Activated CD8-positive, alpha-beta T cell treated with anti-CD3 and anti-CD28 coated beads for 36 hours (primary cell): Measurements from ENCODE around the gene FAM110A. TPM values are rescaled to one million over a fixed set of nuclear protein-coding genes. Genes with fewer than 3 reads are reported as not detected.

Source experiments
- ATAC-seq: fragments of 200-7000 bp; cut with Tn5 transposase; one replicate; pipeline ENCODE4 v1.10.0; 2021; ENCODE audit warnings: mild to moderate bottlenecking, moderate library complexity
- CTCF ChIA-PET: fragments of 350-600 bp; sonication (Branson Sonifier 250); formaldehyde crosslinking; loops from one replicate; lab custom pipeline; 2021; ENCODE audit warnings: antibody characterized with exemption; lab: Charles Lee
- POLR2A ChIA-PET: fragments of 350-600 bp; sonication (Branson Sonifier 250); formaldehyde crosslinking; loops from one replicate; lab custom pipeline; 2021; ENCODE audit warnings: antibody characterized with exemption; lab: Charles Lee
- DNase-seq: peaks from one replicate; pipeline ENCODE4 v3.0.0-alpha.2; 2020
- H3K27ac Mint-ChIP-seq: one replicate; pipeline ENCODE4 v1.8.0; 2021; ENCODE audit warnings: mild to moderate bottlenecking, mixed read lengths
- H3K27me3 Mint-ChIP-seq: one replicate; pipeline ENCODE4 v1.8.0; 2021; ENCODE audit warnings: mixed read lengths
- H3K36me3 Mint-ChIP-seq: one replicate; pipeline ENCODE4 v1.8.0; 2021; ENCODE audit warnings: low read depth, mixed read lengths
- H3K4me1 Mint-ChIP-seq: one replicate; pipeline ENCODE4 v1.8.0; 2021; ENCODE audit warnings: low read depth, mixed read lengths
- H3K4me3 Mint-ChIP-seq: one replicate; pipeline ENCODE4 v1.8.0; 2021; ENCODE audit warnings: mild to moderate bottlenecking, moderate library complexity, mixed read lengths
- H3K9me3 Mint-ChIP-seq: one replicate; pipeline ENCODE4 v1.8.0; 2021; ENCODE audit warnings: mixed read lengths
- CTCF ChIP-seq: fragments of 200-600 bp; IDR thresholded peaks from one replicate; pipeline ENCODE4 v1.8.0; 2022; ENCODE audit warnings: antibody characterized with exemption, mild to moderate bottlenecking
- intact Hi-C: fragments of 100-400 bp; cut with micrococcal nuclease; formaldehyde crosslinking; loops from one replicate; pipeline ENCODE4 v1.10.0; 2022
- total RNA-seq, 2 experiments: library from RNA; stranded (reverse); gene quantifications; one replicate each; pipeline ENCODE4 v1.2.3, GENCODE V29; 2021

The FAM110A gene
- total RNA-seq, 2 experiments from 2014 or later = 20.5 to 23.1 TPM

- POLR2A ChIA-PET = interaction anchor here (1.8 kb wide), 1 partner anchor 10 kb away, joined by 8 read pairs; the partner anchor contains the start of gene FAM110A
- Mint-ChIP-seq H3K4me1 (peaks cover 43% of the 10 kb centered on the region), H3K9me3 (no peaks in the 10 kb centered on the region), H3K4me3 (peak overlapping the region; percentile 84), H3K27me3 (no peaks in the 10 kb centered on the region), H3K36me3 (peaks cover 14% of the 10 kb centered on the region), H3K27ac (no peak overlapping the region)
- intact Hi-C loops = loop anchor here (1.0 kb wide), 1 partner anchor 11 kb away; the partner anchor contains the start of gene FAM110A
- no peak for TF ChIP-seq CTCF
- CTCF ChIA-PET = interaction anchor here (0.9 to 1.1 kb wide), 3 partner anchors 8 to 10 kb away, joined by 3 to 4 read pairs (median 3); partner anchors contain the start of gene FAM110A
- DNase-seq (no peak), ATAC-seq (no peak)
Observed at GRCh38 chr20:843912-844311, 10.4 kb downstream of the FAM110A start.

GRCh38 chr20:844473-845225, 11.1 kb downstream of the FAM110A start:
- H3K4me1 Mint-ChIP-seq = peaks cover 43% of the 10 kb centered on the region
- H3K4me3 Mint-ChIP-seq = peak overlapping the region; percentile 84
- TF ChIP-seq CTCF = peak; percentile 26
- no peaks in the 10 kb centered on the region for H3K27me3 Mint-ChIP-seq
- DNase-seq = peak; percentile 95
- H3K36me3 Mint-ChIP-seq = peaks cover 15% of the 10 kb centered on the region
- peak; percentile 93 for ATAC-seq
- H3K9me3 Mint-ChIP-seq = no peaks in the 10 kb centered on the region
- ChIA-PET POLR2A (no interaction called here), CTCF (interaction anchor here (0.9 to 1.1 kb wide), 3 partner anchors 9 to 11 kb away, joined by 3 to 4 read pairs (median 3); partner anchors contain the start of gene FAM110A)
- intact Hi-C loops = loop anchor here (1.0 kb wide), 1 partner anchor 11 kb away; the partner anchor contains the start of gene FAM110A
- peak overlapping the region; percentile 75 for H3K27ac Mint-ChIP-seq

GRCh38 chr20:845226-845868, 11.8 kb downstream of the FAM110A start:
- Mint-ChIP-seq H3K4me3 (peak overlapping the region; percentile 84), H3K27me3 (no peaks in the 10 kb centered on the region), H3K27ac (peak overlapping the region; percentile 98), H3K4me1 (peaks cover 44% of the 10 kb centered on the region), H3K9me3 (peaks cover under 1% of the 10 kb centered on the region), H3K36me3 (peaks cover 19% of the 10 kb centered on the region)
- intact Hi-C loops = no loop called here
- ChIA-PET POLR2A (no interaction called here), CTCF (no interaction called here)
- DNase-seq = peak; percentile 31
- no peak for ATAC-seq
- no peak for TF ChIP-seq CTCF

- peak; percentile 1 for ATAC-seq
- no peak for TF ChIP-seq CTCF
- peak; percentile 39 for DNase-seq
- peaks cover 47% of the 10 kb centered on the region for H3K4me1 Mint-ChIP-seq
- intact Hi-C loops = no loop called here
- H3K9me3 Mint-ChIP-seq = peaks cover 1% of the 10 kb centered on the region
- peak overlapping the region; percentile 98 for H3K27ac Mint-ChIP-seq
- CTCF ChIA-PET = interaction anchor here (1.0 to 2.5 kb wide), 5 partner anchors 13 to 110 kb away, joined by 3 to 9 read pairs (median 4); partner anchors contain the start of gene FAM110A
- POLR2A ChIA-PET = interaction anchor here (0.6 to 1.5 kb wide), 3 partner anchors 9 to 13 kb away, joined by 3 to 8 read pairs (median 4); partner anchors contain the start of gene FAM110A
- H3K36me3 Mint-ChIP-seq = peaks cover 21% of the 10 kb centered on the region
- no peaks in the 10 kb centered on the region for H3K27me3 Mint-ChIP-seq
- H3K4me3 Mint-ChIP-seq = peak overlapping the region; percentile 84
Observed at GRCh38 chr20:845941-846893, 12.7 kb downstream of the FAM110A start.
